GM19193 (cell line): ENCODE measurements around the gene CAMSAP2.

Experiments
- POLR2A ChIP-seq: IDR thresholded peaks from 4 replicates; pipeline ENCODE4 v1.6.1; 2011; ENCODE audit not compliant: insufficient read depth, insufficient read length; ENCODE audit errors: extremely low read depth

Gene CAMSAP2

GRCh38 chr1:200845360-200845759 is 106.7 kb downstream of the CAMSAP2 start:
- no peak for TF ChIP-seq POLR2A

GRCh38 chr1:200846398-200846797 is 107.7 kb downstream of the CAMSAP2 start:
- no peak for TF ChIP-seq POLR2A

DNA sequence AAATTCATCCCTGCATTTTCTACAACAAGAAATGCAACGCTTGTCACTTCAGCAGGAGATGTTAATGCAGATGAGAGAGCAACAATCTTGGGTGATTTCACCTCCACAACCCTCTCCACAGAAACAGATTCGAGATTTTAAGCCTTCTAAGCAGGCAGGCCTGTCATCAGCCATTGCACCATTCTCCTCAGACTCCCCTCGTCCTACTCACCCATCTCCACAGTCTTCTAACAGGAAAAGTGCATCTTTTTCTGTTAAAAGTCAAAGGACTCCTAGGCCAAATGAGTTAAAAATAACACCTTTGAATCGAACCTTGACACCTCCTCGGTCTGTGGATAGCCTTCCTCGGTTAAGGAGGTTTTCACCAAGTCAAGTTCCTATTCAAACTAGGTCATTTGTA is 110.7 kb downstream of the CAMSAP2 start:
- no peak for TF ChIP-seq POLR2A

DNA sequence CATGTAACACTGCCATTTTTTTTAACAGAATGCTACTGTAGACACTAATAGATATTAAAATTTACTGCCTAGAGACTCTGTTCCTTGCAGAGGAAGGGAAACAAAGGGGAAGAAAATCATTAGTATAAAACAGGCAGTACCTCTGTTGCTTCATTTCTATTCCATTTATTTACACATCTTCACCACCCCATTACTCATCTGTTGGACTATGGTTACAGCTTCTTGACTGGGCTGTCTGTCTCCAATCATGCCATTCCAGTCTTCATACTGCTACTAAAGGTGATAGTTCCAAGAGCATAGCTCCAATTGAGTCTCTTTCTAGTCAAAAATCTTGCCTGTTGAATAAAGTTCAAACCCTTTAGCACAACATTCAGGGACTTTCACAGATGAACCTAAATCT is 111.9 kb downstream of the CAMSAP2 start:
- no peak for TF ChIP-seq POLR2A

DNA sequence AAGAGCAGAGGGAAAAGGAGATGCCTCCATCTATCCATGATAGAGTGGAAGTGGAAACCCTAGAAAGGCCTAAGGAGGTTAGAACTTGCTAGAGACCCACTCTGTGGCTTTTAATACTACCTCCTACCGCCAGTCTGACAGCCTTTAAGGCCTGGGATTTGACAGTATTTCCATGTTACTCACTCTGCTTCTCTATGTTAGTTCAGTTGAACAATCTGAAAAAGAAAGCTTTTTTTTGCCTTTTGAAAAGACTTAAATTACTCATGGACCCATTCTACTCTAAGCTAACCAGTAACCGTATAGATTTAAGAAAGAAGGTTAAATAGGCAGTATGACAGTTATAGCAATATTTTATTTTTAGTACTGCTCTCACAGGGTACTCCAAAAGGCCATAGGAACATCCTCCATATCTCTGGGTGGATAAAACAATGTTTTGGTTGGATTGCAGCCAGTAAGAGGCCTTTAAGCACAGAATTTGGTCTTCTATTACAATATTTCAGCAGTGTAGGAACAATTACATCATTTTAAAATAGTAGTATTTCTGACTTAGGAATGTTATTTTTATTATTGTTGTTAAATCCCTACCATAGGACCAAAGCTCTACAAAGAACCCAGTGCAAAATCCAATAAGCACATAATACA is 118.1 kb downstream of the CAMSAP2 start:
- TF ChIP-seq POLR2A = no peak

GRCh38 chr1:200857804-200858203 is 119.1 kb downstream of the CAMSAP2 start:
- no peak for TF ChIP-seq POLR2A

DNA sequence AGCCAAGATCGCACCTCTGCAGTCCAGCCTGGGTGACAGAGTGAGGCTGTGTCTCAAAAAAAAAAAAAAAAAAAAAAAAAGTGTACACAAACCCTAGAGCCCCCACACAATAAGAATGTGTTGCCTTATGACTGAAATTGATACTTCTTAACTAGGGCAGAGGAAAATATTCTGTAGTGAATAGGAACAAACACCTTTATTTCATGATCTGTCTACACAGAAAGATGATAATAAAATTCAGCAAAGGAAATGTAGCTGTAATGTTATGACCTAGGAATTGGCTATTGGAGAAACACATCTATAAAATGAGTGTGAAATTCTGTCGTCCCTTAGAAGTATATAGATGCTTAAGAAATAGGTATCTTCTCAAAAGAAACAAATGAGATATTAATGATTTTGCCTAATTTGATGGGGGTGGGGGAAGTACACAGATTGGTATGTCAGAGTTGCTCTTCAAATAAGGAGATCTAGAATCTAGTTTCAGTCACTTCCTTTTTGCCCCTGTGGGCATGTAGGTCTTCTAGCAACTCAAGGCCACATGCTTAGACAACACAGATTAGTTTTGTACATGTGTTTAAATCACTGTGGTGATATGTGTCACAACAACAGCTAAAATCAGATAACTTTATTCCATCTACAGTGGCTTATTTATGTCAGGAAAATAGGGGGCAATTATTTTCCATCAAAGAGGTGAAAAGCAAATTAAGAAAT is 123.4 kb downstream of the CAMSAP2 start:
- TF ChIP-seq POLR2A = no peak

DNA sequence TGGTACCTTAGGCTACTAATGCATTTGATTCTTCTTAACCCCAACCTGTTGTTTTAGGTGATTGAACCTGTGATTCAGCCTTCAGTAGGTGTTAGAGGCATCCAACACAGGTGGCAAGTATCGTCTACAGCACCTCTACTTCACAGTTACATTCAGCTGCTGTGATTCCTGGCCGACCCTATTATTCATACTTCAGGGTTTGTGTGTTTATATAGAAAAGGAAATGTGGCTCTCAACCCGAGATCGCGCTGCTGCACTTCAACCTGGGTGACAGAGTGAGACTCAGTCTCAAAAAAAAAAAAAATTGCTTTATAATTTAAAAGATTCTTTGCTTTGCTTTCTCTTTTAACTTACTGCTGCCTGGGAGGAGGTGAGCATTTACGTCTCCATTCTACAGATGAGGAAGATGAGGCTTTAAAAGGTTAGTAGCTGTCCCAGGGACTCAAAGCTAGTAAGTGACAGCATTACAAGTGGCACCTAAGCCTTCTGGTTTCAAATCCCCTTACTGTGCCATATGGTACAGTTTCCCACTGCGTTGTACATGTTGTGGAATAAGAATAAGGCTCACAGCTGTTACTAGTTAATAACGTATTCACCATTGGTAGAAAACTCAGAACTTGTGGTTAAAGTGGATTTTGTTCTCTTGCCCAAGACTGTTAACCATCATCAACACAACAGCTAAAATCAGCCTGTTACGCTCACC is 124.2 kb downstream of the CAMSAP2 start:
- TF ChIP-seq POLR2A = no peak

- no peak for TF ChIP-seq POLR2A
Observed at GRCh38 chr1:200866116-200866515, 127.4 kb downstream of the CAMSAP2 start.

GRCh38 chr1:200866521-200866920 is 127.8 kb downstream of the CAMSAP2 start:
- peak; percentile 24 for TF ChIP-seq POLR2A

DNA sequence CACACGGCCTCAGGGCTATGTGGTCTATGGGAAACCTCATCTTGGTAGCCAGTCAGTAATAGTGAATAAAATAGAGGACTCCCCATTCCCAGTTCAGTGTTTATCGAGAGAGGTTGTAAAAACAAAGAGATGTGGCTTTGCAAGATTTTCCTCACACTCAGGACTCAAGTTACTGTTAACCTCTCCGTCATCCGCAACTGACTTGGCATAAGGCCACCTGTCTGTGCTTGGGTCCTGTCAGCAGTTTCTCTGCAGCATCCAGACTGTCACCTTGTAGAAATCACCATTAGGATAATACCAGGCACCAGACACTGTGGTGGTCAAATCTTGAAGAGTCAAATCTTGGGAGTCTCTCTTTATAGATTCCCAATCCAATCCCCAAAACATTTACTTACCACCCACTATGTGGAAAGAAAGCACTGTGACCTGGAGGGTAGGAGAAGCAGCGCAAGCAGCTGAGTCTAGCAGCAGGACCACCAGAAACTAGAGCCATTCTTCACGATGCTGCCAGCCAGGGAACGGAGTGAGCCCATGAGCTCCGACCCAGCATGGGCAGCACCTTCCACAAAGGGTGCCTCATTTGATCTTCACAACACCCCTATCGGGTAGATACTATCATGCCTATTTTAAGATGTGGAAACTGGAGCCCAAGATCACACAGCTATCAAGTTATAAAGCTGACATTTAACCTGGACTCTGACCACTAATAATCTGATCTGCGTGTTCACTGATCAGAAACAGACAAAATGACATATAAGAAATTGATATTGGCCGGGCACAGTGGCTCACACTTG is 128.5 kb downstream of the CAMSAP2 start:
- no peak for TF ChIP-seq POLR2A

GRCh38 chr1:200869376-200869752 is 130.7 kb downstream of the CAMSAP2 start:
- no peak for TF ChIP-seq POLR2A

DNA sequence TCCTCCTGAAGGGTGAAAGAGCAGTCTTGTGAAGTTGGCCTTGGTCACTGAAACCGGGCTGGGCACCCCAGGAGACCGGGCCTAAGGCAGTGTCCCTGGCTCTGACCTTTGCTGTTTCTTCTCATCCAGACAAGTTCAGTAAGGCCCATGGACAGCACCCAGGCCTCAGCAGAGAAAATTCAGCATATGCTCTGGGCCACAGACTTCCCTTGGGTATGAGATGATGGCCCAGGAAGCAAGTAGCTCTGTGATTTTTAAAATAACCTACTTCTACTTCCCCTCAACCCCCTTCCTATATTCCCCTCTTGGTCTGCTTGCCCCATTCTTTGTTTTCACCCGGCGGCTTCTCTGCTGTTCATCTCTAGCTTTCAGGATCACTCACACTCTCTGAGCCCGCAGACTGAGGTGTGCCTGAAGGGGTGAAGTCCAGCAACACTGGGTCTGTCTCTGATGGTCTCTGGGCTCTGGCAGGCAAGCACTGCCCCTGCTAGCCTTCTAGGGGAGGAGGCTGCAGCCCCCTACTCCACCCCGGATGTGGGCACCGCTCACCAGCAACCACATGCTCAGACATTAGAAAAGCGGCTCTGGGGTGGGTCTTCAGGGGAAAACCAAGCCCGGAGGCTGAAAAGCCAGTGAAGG is 131.2 kb downstream of the CAMSAP2 start:
- TF ChIP-seq POLR2A = peak; percentile 43

GRCh38 chr1:200872446-200873115 is 133.9 kb downstream of the CAMSAP2 start, which contains the start of gene GPR25:
TSS of gene GPR25 (plus strand) at chr1:200872981. CDS start at chr1:200873038, 57 bp downstream.
- no peak for TF ChIP-seq POLR2A

DNA sequence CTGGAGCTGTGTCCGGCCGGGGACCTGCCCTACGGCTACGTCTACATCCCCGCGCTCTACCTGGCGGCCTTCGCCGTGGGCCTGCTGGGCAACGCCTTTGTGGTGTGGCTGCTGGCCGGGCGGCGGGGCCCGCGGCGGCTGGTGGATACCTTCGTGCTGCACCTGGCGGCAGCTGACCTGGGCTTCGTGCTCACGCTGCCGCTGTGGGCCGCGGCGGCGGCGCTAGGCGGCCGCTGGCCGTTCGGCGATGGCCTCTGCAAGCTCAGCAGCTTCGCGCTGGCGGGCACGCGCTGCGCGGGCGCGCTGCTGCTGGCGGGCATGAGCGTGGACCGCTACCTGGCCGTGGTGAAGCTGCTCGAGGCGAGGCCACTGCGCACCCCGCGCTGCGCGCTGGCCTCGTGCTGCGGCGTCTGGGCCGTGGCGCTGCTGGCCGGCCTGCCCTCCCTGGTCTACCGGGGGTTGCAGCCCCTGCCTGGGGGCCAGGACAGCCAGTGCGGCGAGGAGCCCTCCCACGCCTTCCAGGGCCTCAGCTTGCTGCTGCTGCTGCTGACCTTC is 134.5 kb downstream of the CAMSAP2 start:
- TF ChIP-seq POLR2A = no peak
